Measurements from ENCODE around the gene SLC39A11.

GRCh38 chr17:72719206-72719577 is 373.3 kb downstream of the SLC39A11 start:
- no peak for TF ChIP-seq POLR2A (IDR thresholded peaks at IDR 0.05)
- TF ChIP-seq, protein P1, sequence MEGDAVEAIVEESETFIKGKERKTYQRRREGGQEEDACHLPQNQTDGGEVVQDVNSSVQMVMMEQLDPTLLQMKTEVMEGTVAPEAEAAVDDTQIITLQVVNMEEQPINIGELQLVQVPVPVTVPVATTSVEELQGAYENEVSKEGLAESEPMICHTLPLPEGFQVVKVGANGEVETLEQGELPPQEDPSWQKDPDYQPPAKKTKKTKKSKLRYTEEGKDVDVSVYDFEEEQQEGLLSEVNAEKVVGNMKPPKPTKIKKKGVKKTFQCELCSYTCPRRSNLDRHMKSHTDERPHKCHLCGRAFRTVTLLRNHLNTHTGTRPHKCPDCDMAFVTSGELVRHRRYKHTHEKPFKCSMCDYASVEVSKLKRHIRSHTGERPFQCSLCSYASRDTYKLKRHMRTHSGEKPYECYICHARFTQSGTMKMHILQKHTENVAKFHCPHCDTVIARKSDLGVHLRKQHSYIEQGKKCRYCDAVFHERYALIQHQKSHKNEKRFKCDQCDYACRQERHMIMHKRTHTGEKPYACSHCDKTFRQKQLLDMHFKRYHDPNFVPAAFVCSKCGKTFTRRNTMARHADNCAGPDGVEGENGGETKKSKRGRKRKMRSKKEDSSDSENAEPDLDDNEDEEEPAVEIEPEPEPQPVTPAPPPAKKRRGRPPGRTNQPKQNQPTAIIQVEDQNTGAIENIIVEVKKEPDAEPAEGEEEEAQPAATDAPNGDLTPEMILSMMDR (IDR thresholded peaks at IDR 0.05), result no peak

Data from testis (tissue), 2 donors.